Measurements from ENCODE around the gene IL10RA.

DNA sequence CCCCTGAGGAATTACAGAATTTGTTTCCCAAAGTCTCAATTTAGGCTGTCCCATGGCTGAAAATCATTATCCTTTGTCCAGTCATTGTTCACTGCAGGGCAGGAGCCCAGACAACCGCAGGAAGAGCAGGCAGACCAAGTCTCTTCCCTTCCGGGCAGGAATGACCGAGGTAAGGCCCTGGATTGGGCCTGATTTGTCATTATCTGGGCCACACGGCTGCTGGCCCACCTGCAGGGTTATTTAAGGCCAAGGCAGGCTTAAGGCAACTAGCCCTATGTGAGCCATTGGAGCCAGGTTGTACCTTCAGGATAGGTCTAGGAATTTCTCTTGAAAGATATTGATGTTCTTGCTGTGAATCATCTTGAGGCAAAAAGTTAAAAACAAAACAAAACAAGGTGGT is 9.7 kb upstream of the IL10RA start:
- TF ChIP-seq, protein P1, sequence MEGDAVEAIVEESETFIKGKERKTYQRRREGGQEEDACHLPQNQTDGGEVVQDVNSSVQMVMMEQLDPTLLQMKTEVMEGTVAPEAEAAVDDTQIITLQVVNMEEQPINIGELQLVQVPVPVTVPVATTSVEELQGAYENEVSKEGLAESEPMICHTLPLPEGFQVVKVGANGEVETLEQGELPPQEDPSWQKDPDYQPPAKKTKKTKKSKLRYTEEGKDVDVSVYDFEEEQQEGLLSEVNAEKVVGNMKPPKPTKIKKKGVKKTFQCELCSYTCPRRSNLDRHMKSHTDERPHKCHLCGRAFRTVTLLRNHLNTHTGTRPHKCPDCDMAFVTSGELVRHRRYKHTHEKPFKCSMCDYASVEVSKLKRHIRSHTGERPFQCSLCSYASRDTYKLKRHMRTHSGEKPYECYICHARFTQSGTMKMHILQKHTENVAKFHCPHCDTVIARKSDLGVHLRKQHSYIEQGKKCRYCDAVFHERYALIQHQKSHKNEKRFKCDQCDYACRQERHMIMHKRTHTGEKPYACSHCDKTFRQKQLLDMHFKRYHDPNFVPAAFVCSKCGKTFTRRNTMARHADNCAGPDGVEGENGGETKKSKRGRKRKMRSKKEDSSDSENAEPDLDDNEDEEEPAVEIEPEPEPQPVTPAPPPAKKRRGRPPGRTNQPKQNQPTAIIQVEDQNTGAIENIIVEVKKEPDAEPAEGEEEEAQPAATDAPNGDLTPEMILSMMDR (conservative IDR thresholded peaks at IDR 0.05; ENCODE audit: low read depth, low read length) = no peak
- TF ChIP-seq CEBPB (IDR thresholded peaks at IDR 0.05; ENCODE audit: low read depth, low read length) (no peak), POLR2A (IDR thresholded peaks at IDR 0.05; ENCODE audit: low read depth, low read length) (no peak)
